Upper lobe of left lung (tissue), 6 donors: ENCODE measurements around the gene ITSN1. TPM values are rescaled to one million over a fixed set of nuclear protein-coding genes. Genes with fewer than 3 reads are reported as not detected.

Experiments used
- ATAC-seq, 2 donors: fragments of 200-7000 bp; cut with Tn5 transposase; one replicate each; pipeline ENCODE4 v1.9.1; 2022; ENCODE audit warnings: mild to moderate bottlenecking in 2 of 2, moderate library complexity in 2 of 2; ENCODE audit not compliant: low FRiP score in 2 of 2
- DNase-seq, 2 donors: peaks; one replicate each; pipeline ENCODE4 v3.0.0-alpha.2; 2019 to 2020
- H3K27ac ChIP-seq, 4 donors: fragments of 200-600 bp; sonication (generic); one replicate each; pipeline ENCODE4 v1.5.1; 2016 to 2019
- H3K27me3 ChIP-seq, 4 donors: fragments of 200-600 bp; sonication (generic); one replicate each; pipeline ENCODE4 v1.5.1; 2017 to 2019
- H3K36me3 ChIP-seq, 4 donors: fragments of 200-600 bp; sonication (generic); one replicate each; pipeline ENCODE4 v1.5.1; 2016 to 2019
- H3K4me1 ChIP-seq, 4 donors: fragments of 200-600 bp; sonication (generic); one replicate each; pipeline ENCODE4 v1.5.1; 2018 to 2019
- H3K4me3 ChIP-seq, 4 donors: fragments of 200-600 bp; sonication (generic); one replicate each; pipeline ENCODE4 v1.5.1; 2017 to 2019; ENCODE audit warnings: mild to moderate bottlenecking in 2 of 4, moderate library complexity in 1 of 4
- H3K9me3 ChIP-seq, 4 donors: fragments of 200-600 bp; sonication (generic); one replicate each; pipeline ENCODE4 v1.5.1; 2018 to 2019
- EP300 ChIP-seq, 4 donors: sonication (generic); formaldehyde crosslinking; IDR thresholded peaks; one replicate each; pipeline ENCODE4 v1.5.1; 2017; ENCODE audit warnings: antibody characterized with exemption in 4 of 4, control low read depth in 2 of 4
- POLR2A ChIP-seq, 4 donors: fragments of 450-650 bp; IDR thresholded peaks; one replicate each; pipeline ENCODE4 v1.5.1; 2016 to 2017; ENCODE audit warnings: antibody characterized with exemption in 4 of 4, mild to moderate bottlenecking in 2 of 4
- POLR2AphosphoS5 ChIP-seq, 2 donors: sonication (generic); formaldehyde crosslinking; IDR thresholded peaks; one replicate each; pipeline ENCODE4 v1.5.1; 2017; ENCODE audit warnings: antibody characterized with exemption in 2 of 2
- WGBS, 2 donors: methylation state at CpG; one replicate each; pipeline ENCODE4 v1.1.5; 2017 to 2018; 5-methylcytosine and 5-hydroxymethylcytosine counted together
- total RNA-seq, 6 donors: library from RNA; depleted of rRNA in 4 of 6; stranded (reverse); fragments of >200 nt in 4 of 6; gene quantifications; one replicate each; pipeline versions ENCODE4 v1.1.0 to v1.2.1, GENCODE V29; 2016 to 2021
- TF ChIP-seq, protein P1 (sequence below), 6 experiments: fragments of 450-650 bp in 4 of 6; fragments of 200-600 bp in 2 of 6; sonication (generic) in 2 of 6; IDR thresholded peaks; one replicate each; pipeline ENCODE4 v1.5.1; 2016 to 2019; ENCODE audit warnings: antibody characterized with exemption in 6 of 6
- donor health status: DM: no; HTN: no; CAD: no; lungs with moderate emphysema.
- donor health status: DM: no; HTN: yes; CAD: no; lungs with severe emphysema.

Gene ITSN1
- total RNA-seq, 6 donors from 2014 or later, result 19.3 to 103 (median 38.7) TPM

- Histone ChIP-seq H3K4me1 (peaks cover 0 to 2% (median 0%) of the 10 kb centered on the region in 4 donors), H3K27me3 (no peaks in the 10 kb centered on the region), H3K27ac (no peak overlapping the region), H3K4me3 (no peak overlapping the region), H3K36me3 (no peaks in the 10 kb centered on the region), H3K9me3 (no peaks in the 10 kb centered on the region)
- TF ChIP-seq POLR2A (IDR thresholded peaks at IDR 0.05) (no peak), POLR2AphosphoS5 (IDR thresholded peaks at IDR 0.05) (no peak), EP300 (IDR thresholded peaks at IDR 0.05) (no peak)
- TF ChIP-seq, protein P1, sequence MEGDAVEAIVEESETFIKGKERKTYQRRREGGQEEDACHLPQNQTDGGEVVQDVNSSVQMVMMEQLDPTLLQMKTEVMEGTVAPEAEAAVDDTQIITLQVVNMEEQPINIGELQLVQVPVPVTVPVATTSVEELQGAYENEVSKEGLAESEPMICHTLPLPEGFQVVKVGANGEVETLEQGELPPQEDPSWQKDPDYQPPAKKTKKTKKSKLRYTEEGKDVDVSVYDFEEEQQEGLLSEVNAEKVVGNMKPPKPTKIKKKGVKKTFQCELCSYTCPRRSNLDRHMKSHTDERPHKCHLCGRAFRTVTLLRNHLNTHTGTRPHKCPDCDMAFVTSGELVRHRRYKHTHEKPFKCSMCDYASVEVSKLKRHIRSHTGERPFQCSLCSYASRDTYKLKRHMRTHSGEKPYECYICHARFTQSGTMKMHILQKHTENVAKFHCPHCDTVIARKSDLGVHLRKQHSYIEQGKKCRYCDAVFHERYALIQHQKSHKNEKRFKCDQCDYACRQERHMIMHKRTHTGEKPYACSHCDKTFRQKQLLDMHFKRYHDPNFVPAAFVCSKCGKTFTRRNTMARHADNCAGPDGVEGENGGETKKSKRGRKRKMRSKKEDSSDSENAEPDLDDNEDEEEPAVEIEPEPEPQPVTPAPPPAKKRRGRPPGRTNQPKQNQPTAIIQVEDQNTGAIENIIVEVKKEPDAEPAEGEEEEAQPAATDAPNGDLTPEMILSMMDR (IDR thresholded peaks at IDR 0.05), result no peak
- 94 to 97% methylated on average over 9 of the region's 9 CpGs for WGBS, 2 donors
- no peak for ATAC-seq
- DNase-seq, result no peak
These were observed 35.1 kb downstream of the ITSN1 start for GRCh38 chr21:33677450-33677849.

DNA sequence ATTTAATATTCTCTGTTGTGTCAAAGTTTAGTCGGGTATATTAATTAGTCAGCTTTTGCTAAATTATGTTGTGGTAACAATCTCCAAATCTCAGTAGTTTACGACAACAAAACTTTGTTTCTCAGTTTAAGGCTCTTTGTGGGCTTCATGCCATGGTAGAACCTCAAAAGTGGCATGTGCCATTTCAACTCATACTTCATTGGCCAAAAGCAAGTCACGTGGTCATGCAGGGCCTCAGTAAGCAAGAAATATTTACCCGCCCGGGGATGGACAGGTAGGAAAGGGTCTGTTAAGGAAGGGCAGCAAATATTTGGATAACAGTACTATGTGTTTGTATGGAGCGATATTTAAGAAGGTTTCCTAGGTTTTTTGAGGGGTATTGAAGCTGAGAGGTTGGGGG, 38.6 kb downstream of the ITSN1 start:
- WGBS, 2 donors, result 92% methylated on average over 6 of the region's 6 CpGs
- no peak overlapping the region for H3K27ac ChIP-seq
- DNase-seq (no peak), ATAC-seq (no peak)
- no peaks in the 10 kb centered on the region for H3K36me3 ChIP-seq
- no peaks in the 10 kb centered on the region for H3K27me3 ChIP-seq
- H3K9me3 ChIP-seq, result no peaks in the 10 kb centered on the region
- no peak for TF ChIP-seq POLR2AphosphoS5 (IDR thresholded peaks at IDR 0.05)
- no peak for TF ChIP-seq EP300 (IDR thresholded peaks at IDR 0.05)
- no peak for TF ChIP-seq POLR2A (IDR thresholded peaks at IDR 0.05)
- TF ChIP-seq, protein P1 (IDR thresholded peaks at IDR 0.05), result no peak
- H3K4me3 ChIP-seq, result no peak overlapping the region
- H3K4me1 ChIP-seq, result peaks cover 0 to 15% (median 9%) of the 10 kb centered on the region in 4 donors

DNA sequence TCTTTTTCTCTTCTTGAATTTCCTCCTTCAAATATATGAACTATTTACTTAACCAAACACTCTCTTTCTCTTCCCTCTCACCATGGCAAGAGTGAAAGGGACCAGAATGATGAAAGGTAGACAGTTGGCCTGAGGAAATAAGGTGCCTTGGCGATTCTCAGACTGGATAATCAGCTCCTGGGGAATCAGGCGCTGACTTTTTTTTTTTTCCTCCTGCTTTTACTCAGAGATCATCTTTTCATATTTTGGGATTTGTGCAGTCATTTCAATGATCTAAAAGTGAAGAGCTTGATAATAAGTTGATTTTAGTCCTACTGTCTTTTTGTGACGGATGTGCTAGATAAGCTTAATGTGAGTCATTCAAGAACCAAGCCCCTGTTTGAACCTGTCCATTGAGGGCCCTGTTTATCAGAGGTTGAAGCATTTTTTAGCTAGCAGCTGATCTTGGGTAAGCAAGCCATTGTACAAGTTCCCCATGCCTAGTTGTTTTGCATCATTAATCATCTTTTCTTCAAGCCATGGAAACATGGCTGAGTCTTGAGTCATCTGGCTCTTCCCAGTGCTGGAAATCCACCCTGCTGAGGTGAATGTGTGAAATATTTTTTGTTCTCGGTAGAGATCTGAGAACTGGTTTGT, 40.8 kb downstream of the ITSN1 start:
- TF ChIP-seq, protein P1 (IDR thresholded peaks at IDR 0.05), result no peak
- no peak for TF ChIP-seq EP300 (IDR thresholded peaks at IDR 0.05)
- TF ChIP-seq POLR2A (IDR thresholded peaks at IDR 0.05), result no peak
- no peak for TF ChIP-seq POLR2AphosphoS5 (IDR thresholded peaks at IDR 0.05)
- no peak overlapping the region for H3K4me3 ChIP-seq
- 83 to 84% methylated on average over 4 of the region's 4 CpGs for WGBS, 2 donors
- peak in 1 of 2 donors; percentile 82 for ATAC-seq
- no peak overlapping the region for H3K27ac ChIP-seq
- H3K27me3 ChIP-seq, result no peaks in the 10 kb centered on the region
- peaks cover 0 to 21% (median 14%) of the 10 kb centered on the region in 4 donors for H3K4me1 ChIP-seq
- no peaks in the 10 kb centered on the region for H3K9me3 ChIP-seq
- no peak for DNase-seq
- no peaks in the 10 kb centered on the region for H3K36me3 ChIP-seq

- H3K4me3 ChIP-seq, result no peak overlapping the region
These were observed 41.8 kb downstream of the ITSN1 start for GRCh38 chr21:33684068-33684467.

More at GRCh38 chr21:33684068-33684467, 41.8 kb downstream of the ITSN1 start:
- no peak for DNase-seq
- TF ChIP-seq, protein P1 (IDR thresholded peaks at IDR 0.05), result no peak
- no peak for TF ChIP-seq EP300 (IDR thresholded peaks at IDR 0.05)
- TF ChIP-seq POLR2AphosphoS5 (IDR thresholded peaks at IDR 0.05), result no peak
- no peak for TF ChIP-seq POLR2A (IDR thresholded peaks at IDR 0.05)
- no peak for ATAC-seq
- no peak overlapping the region for H3K27ac ChIP-seq
- H3K36me3 ChIP-seq, result no peaks in the 10 kb centered on the region
- peaks cover 0 to 21% (median 15%) of the 10 kb centered on the region in 4 donors for H3K4me1 ChIP-seq
- 66 to 85% methylated on average over 2 of the region's 2 CpGs for WGBS, 2 donors
- no peaks in the 10 kb centered on the region for H3K9me3 ChIP-seq
- no peaks in the 10 kb centered on the region for H3K27me3 ChIP-seq
